SK-N-SH (cell line): ENCODE measurements around the gene PARP12. TPM values are rescaled to one million over a fixed set of nuclear protein-coding genes. Genes with fewer than 3 reads are reported as not detected.

Experiments used
- CTCF ChIA-PET: fragments of 300-600, 350-600 bp; formaldehyde crosslinking; extraction: SDS; loops from one replicate; lab custom pipeline; 2021; lab: Yijun Ruan, JAX
- POLR2A ChIA-PET: fragments of 350-600 bp; sonication (Branson Sonifier 250); formaldehyde crosslinking; extraction: SDS; loops from one replicate; lab custom pipeline; 2020; ENCODE audit warnings: antibody characterized with exemption, inconsistent platforms; lab: Yijun Ruan, JAX
- DNase-seq: peaks from one replicate; pipeline ENCODE4 v3.0.0; 2012
- H2AFZ ChIP-seq: fragments of 200-600 bp; sonication (generic); 2 replicates; pipeline ENCODE4 v1.8.1; 2016; ENCODE audit warnings: antibody characterized with exemption, mild to moderate bottlenecking, low read depth
- H3F3A ChIP-seq: fragments of 200-600 bp; sonication (generic); replicated peaks from 2 replicates; pipeline ENCODE3; 2016; ENCODE audit warnings: antibody characterized with exemption, mild to moderate bottlenecking; ENCODE audit not compliant: insufficient read depth
- H3K27ac ChIP-seq, 2 experiments: fragments of 200-500 bp in 1 of 2; fragments of 200-600 bp in 1 of 2; sonication (Bioruptor generic) in 1 of 2; sonication (generic), shearing (Covaris generic) in 1 of 2; 2 replicates each; pipeline versions ENCODE4 v1.5.1 to v1.6.1; 2014 to 2016; ENCODE audit warnings: low read depth in 2 of 2, inconsistent platforms in 1 of 2, low read length in 1 of 2, mild to moderate bottlenecking in 1 of 2, mixed read lengths in 1 of 2
- H3K27me3 ChIP-seq: fragments of 200-600 bp; sonication (generic), shearing (Covaris generic); 2 replicates; pipeline ENCODE4 v1.6.1; 2016; ENCODE audit warnings: mixed run types; ENCODE audit not compliant: insufficient read depth
- H3K36me3 ChIP-seq, 2 experiments: fragments of 200-500 bp in 1 of 2; fragments of 200-600 bp in 1 of 2; sonication (Bioruptor generic) in 1 of 2; sonication (generic) in 1 of 2; replicated peaks in 1 of 2; 2 replicates each; pipeline versions ENCODE3 to v1.5.1; 2014 to 2016; ENCODE audit warnings: low read length in 1 of 2, mild to moderate bottlenecking in 1 of 2; ENCODE audit not compliant: insufficient read depth in 2 of 2, control insufficient read depth in 1 of 2
- H3K4me1 ChIP-seq, 2 experiments: fragments of 200-500 bp in 1 of 2; fragments of 200-600 bp in 1 of 2; sonication (Bioruptor generic) in 1 of 2; sonication (generic), shearing (Covaris generic) in 1 of 2; 2 replicates each; pipeline versions ENCODE4 v1.5.1 to v1.6.1; 2014 to 2016; ENCODE audit warnings: low read depth in 1 of 2, low read length in 1 of 2, mixed run types in 1 of 2; ENCODE audit not compliant: insufficient read depth in 2 of 2, control insufficient read depth in 1 of 2
- H3K4me2 ChIP-seq: fragments of 200-600 bp; sonication (generic), shearing (Covaris generic); 2 replicates; pipeline ENCODE4 v1.6.1; 2017; ENCODE audit warnings: mixed run types
- H3K4me3 ChIP-seq, 2 experiments: fragments of 200-500 bp in 1 of 2; fragments of 200-600 bp in 1 of 2; sonication (Bioruptor generic) in 1 of 2; sonication (generic), shearing (Covaris generic) in 1 of 2; 2 replicates each; pipeline versions ENCODE4 v1.5.1 to v1.8.1; 2014 to 2016; ENCODE audit warnings: low read depth in 2 of 2, inconsistent platforms in 1 of 2, low read length in 1 of 2, mild to moderate bottlenecking in 1 of 2, mixed read lengths in 1 of 2, moderate library complexity in 1 of 2
- H3K79me2 ChIP-seq: fragments of 200-600 bp; sonication (generic); 2 replicates; pipeline ENCODE4 v1.8.1; 2017; ENCODE audit warnings: mild to moderate bottlenecking; ENCODE audit not compliant: insufficient read depth
- H3K9ac ChIP-seq: fragments of 200-600 bp; sonication (generic); 2 replicates; pipeline ENCODE4 v1.6.1; 2017; ENCODE audit warnings: mixed run types
- H3K9me2 ChIP-seq: fragments of 200-600 bp; sonication (generic); 2 replicates; pipeline ENCODE4 v1.6.1; 2017; ENCODE audit warnings: mixed run types
- H3K9me3 ChIP-seq: fragments of 200-600 bp; sonication (generic); 2 replicates; pipeline ENCODE4 v1.6.1; 2017; ENCODE audit warnings: mixed run types, mild to moderate bottlenecking, moderate library complexity
- H4K20me1 ChIP-seq: fragments of 200-600 bp; sonication (generic); 2 replicates; pipeline ENCODE4 v1.6.1; 2017; ENCODE audit warnings: mild to moderate bottlenecking, mixed run types; ENCODE audit not compliant: insufficient read depth
- CHD2 ChIP-seq: fragments of 150-350 bp; IDR thresholded peaks from 2 replicates; pipeline ENCODE4 v1.6.1; 2018; ENCODE audit warnings: low read length; ENCODE audit not compliant: partially characterized antibody
- CTCF ChIP-seq: fragments of 200-600 bp; sonication (generic); IDR thresholded peaks from 2 replicates; pipeline ENCODE4 v1.6.1; 2017; ENCODE audit warnings: antibody characterized with exemption, mild to moderate bottlenecking, moderate library complexity
- EP300 ChIP-seq, 2 experiments: IDR thresholded peaks; 2 replicates each; pipeline versions ENCODE4 v1.4.0 to v1.6.1; 2012; ENCODE audit warnings: borderline replicate concordance in 1 of 2, low read depth in 1 of 2, low read length in 1 of 2
- FOSL2 ChIP-seq: IDR thresholded peaks from 2 replicates; pipeline ENCODE4 v1.4.0; 2012; ENCODE audit warnings: low read depth, mild to moderate bottlenecking, moderate library complexity, borderline replicate concordance
- FOXJ3 ChIP-seq: sonication (generic); formaldehyde crosslinking; IDR thresholded peaks from 2 replicates; pipeline ENCODE4 v1.5.1; 2020; ENCODE audit warnings: mild to moderate bottlenecking, missing genetic modification reagents
- FOXM1 ChIP-seq: IDR thresholded peaks from 2 replicates; pipeline ENCODE4 v1.4.0; 2012; ENCODE audit warnings: low read depth, mild to moderate bottlenecking
- GATA2 ChIP-seq: sonication (generic); formaldehyde crosslinking; IDR thresholded peaks from 2 replicates; pipeline ENCODE4 v1.5.0; 2020; ENCODE audit warnings: mild to moderate bottlenecking, missing genetic modification reagents
- IRF3 ChIP-seq: fragments of 150-350 bp; IDR thresholded peaks from 2 replicates; pipeline ENCODE4 v1.6.1; 2016; ENCODE audit warnings: mild to moderate bottlenecking, low read depth, low read length
- JUND ChIP-seq: IDR thresholded peaks from 2 replicates; pipeline ENCODE4 v1.4.0; 2012
- MEF2A ChIP-seq: IDR thresholded peaks from 2 replicates; pipeline ENCODE4 v1.4.0; 2012; ENCODE audit warnings: low read depth, borderline replicate concordance
- MXI1 ChIP-seq: IDR thresholded peaks from 2 replicates; pipeline ENCODE4 v1.6.1; 2012; ENCODE audit warnings: mild to moderate bottlenecking, low read depth, low read length, improper control_type of control experiment
- NFIC ChIP-seq: IDR thresholded peaks from 2 replicates; pipeline ENCODE4 v1.4.0; 2012; ENCODE audit warnings: borderline replicate concordance
- RAD21 ChIP-seq: IDR thresholded peaks from 2 replicates; pipeline ENCODE4 v1.6.1; 2012; ENCODE audit warnings: mild to moderate bottlenecking, low read length
- RCOR1 ChIP-seq: fragments of 150-350 bp; IDR thresholded peaks from 2 replicates; pipeline ENCODE4 v1.6.1; 2017; ENCODE audit warnings: antibody characterized with exemption, low read length
- RXRA ChIP-seq: IDR thresholded peaks from 2 replicates; pipeline ENCODE4 v1.4.0; 2012; ENCODE audit warnings: low read depth, mild to moderate bottlenecking, borderline replicate concordance
- SIN3A ChIP-seq: IDR thresholded peaks from 2 replicates; pipeline ENCODE4 v1.6.1; 2012; ENCODE audit warnings: low read depth, mild to moderate bottlenecking, low read length, moderate library complexity, borderline replicate concordance
- SMC3 ChIP-seq: IDR thresholded peaks from 2 replicates; pipeline ENCODE4 v1.6.1; 2012; ENCODE audit warnings: low read depth, low read length, improper control_type of control experiment
- TAF1 ChIP-seq: IDR thresholded peaks from 2 replicates; pipeline ENCODE4 v1.6.1; 2012; ENCODE audit warnings: low read depth, mild to moderate bottlenecking, low read length, moderate library complexity, borderline replicate concordance
- TCF12 ChIP-seq: IDR thresholded peaks from 2 replicates; pipeline ENCODE4 v1.4.0; 2012
- USF2 ChIP-seq: fragments of 150-350 bp; IDR thresholded peaks from 2 replicates; pipeline ENCODE4 v1.6.1; 2017; ENCODE audit warnings: antibody characterized with exemption, low read length, low read depth, borderline replicate concordance
- YY1 ChIP-seq: IDR thresholded peaks from 2 replicates; pipeline ENCODE4 v1.4.0; 2012; ENCODE audit warnings: low read depth, mild to moderate bottlenecking
- WGBS: methylation state at CpG from one replicate; pipeline ENCODE4 v1.1.6; 2017; ENCODE audit warnings: low lambda C conversion rate; 5-methylcytosine and 5-hydroxymethylcytosine counted together
- polyA plus RNA-seq, 3 experiments: library from polyadenylated mRNA; depleted of rRNA; stranded (reverse); fragments of >200 nt; gene quantifications; 2 replicates each; pipeline ENCODE4 v1.2.3, GENCODE V29; 2012

Gene PARP12
- polyA plus RNA-seq, 1 of the 3 experiments (the other 2 are of a cell fraction): 17.7 TPM

- TF ChIP-seq RAD21: no peak
- no peak for TF ChIP-seq RCOR1
- TF ChIP-seq TAF1: no peak
- TF ChIP-seq RXRA: no peak
- no peak for TF ChIP-seq FOXM1
- no peak for TF ChIP-seq IRF3
- TF ChIP-seq FOXJ3 (CRISPR knock-in tag): no peak
- no peak overlapping the region for H3K27ac ChIP-seq
- no peaks in the 10 kb centered on the region for H3K9me2 ChIP-seq
- no peak overlapping the region for H2AFZ ChIP-seq
- DNase-seq: no peak
- ChIA-PET POLR2A (no interaction called here), CTCF (interaction anchor here (1.4 kb wide), 1 partner anchor 56 kb away, joined by 3 read pairs; no protein-coding TSS in a partner anchor)
- H3K9me3 ChIP-seq: no peaks in the 10 kb centered on the region
- H3K4me1 ChIP-seq: peaks cover 0 to 10% of the 10 kb centered on the region in 2 experiments; a peak in 2 of 4 replicates
- no peaks in the 10 kb centered on the region for H3F3A ChIP-seq
- no peaks in the 10 kb centered on the region for H4K20me1 ChIP-seq
- no peaks in the 10 kb centered on the region for H3K27me3 ChIP-seq
- H3K4me2 ChIP-seq: no peak overlapping the region
- 98% methylated on average over 2 of the region's 2 CpGs for WGBS
- no peak overlapping the region for H3K9ac ChIP-seq
- H3K36me3 ChIP-seq: peaks cover 10 to 23% of the 10 kb centered on the region in 2 experiments
- no peak overlapping the region for H3K4me3 ChIP-seq
- no peaks in the 10 kb centered on the region for H3K79me2 ChIP-seq
These were observed 22.7 kb upstream of the PARP12 start for GRCh38 chr7:140085447-140085846.

GRCh38 chr7:140084972-140085371, 22.2 kb upstream of the PARP12 start:
- no peak overlapping the region for H3K4me2 ChIP-seq
- no peak for DNase-seq
- no peaks in the 10 kb centered on the region for H4K20me1 ChIP-seq
- TF ChIP-seq SIN3A (no peak), SMC3 (no peak), JUND (no peak), FOXJ3 (CRISPR knock-in tag) (no peak), TCF12 (no peak), CTCF (no peak), FOSL2 (no peak), RCOR1 (no peak), EP300 (IDR thresholded peaks at IDR 0.05; ENCODE audit: borderline replicate concordance in 1 of 2, low read depth in 1 of 2, low read length in 1 of 2) (no peak), MXI1 (no peak), TAF1 (no peak), NFIC (no peak), CHD2 (no peak), GATA2 (CRISPR knock-in tag) (no peak), MEF2A (no peak), IRF3 (no peak), YY1 (no peak), USF2 (no peak)
- peaks cover 0 to 15% of the 10 kb centered on the region in 2 experiments; a peak in 2 of 4 replicates for H3K4me1 ChIP-seq
- no peak overlapping the region for H3K9ac ChIP-seq
- H3K36me3 ChIP-seq: peaks cover 5 to 19% of the 10 kb centered on the region in 2 experiments
- no peak overlapping the region for H3K4me3 ChIP-seq
- no peak overlapping the region for H2AFZ ChIP-seq
- 92% methylated on average over 8 of the region's 8 CpGs for WGBS
- no peaks in the 10 kb centered on the region for H3K79me2 ChIP-seq
- ChIA-PET POLR2A (no interaction called here), CTCF (interaction anchor here (1.4 kb wide), 1 partner anchor 56 kb away, joined by 3 read pairs; no protein-coding TSS in a partner anchor)
- peaks cover 2% of the 10 kb centered on the region for H3F3A ChIP-seq
- no peak overlapping the region for H3K27ac ChIP-seq
- H3K27me3 ChIP-seq: no peaks in the 10 kb centered on the region
- H3K9me2 ChIP-seq: no peaks in the 10 kb centered on the region
- no peaks in the 10 kb centered on the region for H3K9me3 ChIP-seq
